NCI-H146 (cell line): Measurements from ENCODE around the gene OR10R2.

Experiments used
- DNase-seq: peaks from one replicate; lab custom pipeline; 2025; lab: John Stamatoyannopoulos, UW

OR10R2 gene

GRCh38 chr1:158527190-158527815 lies 55.3 kb downstream of the OR10R2 start:
- no peak for DNase-seq
